HEK293 (cell line): ENCODE measurements around the gene GMDS.

Source experiments
- CTCF ChIA-PET: fragments of 350-600 bp; formaldehyde crosslinking; extraction: SDS; loops from one replicate; lab custom pipeline; 2021; ENCODE audit warnings: antibody characterized with exemption; lab: Yijun Ruan, JAX
- POLR2A ChIA-PET: fragments of 300-600 bp; formaldehyde crosslinking; extraction: SDS; loops from one replicate; lab custom pipeline; 2020; ENCODE audit warnings: antibody characterized with exemption, inconsistent platforms; lab: Yijun Ruan, JAX
- H3K27ac ChIP-seq: fragments of 200-500 bp; sonication (Bioruptor generic); 2 replicates; pipeline ENCODE4 v1.5.1; 2014; ENCODE audit warnings: low read depth, low read length, control low read depth, inconsistent platforms; ENCODE audit errors: extremely low read depth
- H3K36me3 ChIP-seq, 2 experiments: fragments of 200-500 bp in 1 of 2; sonication (Bioruptor generic) in 1 of 2; 1 replicate in 1 of 2; 2 replicates in 1 of 2; pipeline ENCODE4 v1.5.1; 2014 to 2017; ENCODE audit warnings: inconsistent platforms in 2 of 2, low read length in 2 of 2; ENCODE audit not compliant: control insufficient read depth in 2 of 2, insufficient read depth in 1 of 2
- H3K4me1 ChIP-seq: fragments of 200-500 bp; sonication (Bioruptor generic); 2 replicates; pipeline ENCODE4 v1.5.1; 2014; ENCODE audit warnings: mild to moderate bottlenecking, low read length, inconsistent platforms; ENCODE audit not compliant: control insufficient read depth, insufficient read depth
- H3K4me3 ChIP-seq: 2 replicates; pipeline ENCODE4 v1.5.1; 2011; ENCODE audit warnings: low read depth, mild to moderate bottlenecking, control low read depth, low read length, moderate library complexity
- H3K9me3 ChIP-seq: fragments of 200-500 bp; sonication (Bioruptor generic); 2 replicates; pipeline ENCODE4 v1.5.1; 2014; ENCODE audit warnings: low read depth, low read length, inconsistent platforms; ENCODE audit not compliant: control insufficient read depth, insufficient read depth
- BCL11A ChIP-seq: fragments of 450-650 bp; formaldehyde crosslinking; IDR thresholded peaks from 2 replicates; pipeline ENCODE4 v1.5.1; 2016; ENCODE audit warnings: low read depth, missing biosample characterization, missing genetic modification characterization
- BCL11B ChIP-seq: fragments of 450-650 bp; formaldehyde crosslinking; IDR thresholded peaks from 2 replicates; pipeline ENCODE4 v1.5.1; 2016; ENCODE audit warnings: low read depth, missing biosample characterization, missing genetic modification characterization
- MEIS1 ChIP-seq: sonication (generic); formaldehyde crosslinking; IDR thresholded peaks from 2 replicates; pipeline ENCODE4 v1.8.1; 2022; ENCODE audit warnings: missing genetic modification reagents, mild to moderate bottlenecking, borderline replicate concordance
- MZF1 ChIP-seq: fragments of 450-650 bp; formaldehyde crosslinking; IDR thresholded peaks from 2 replicates; pipeline ENCODE4 v1.5.1; 2017; ENCODE audit warnings: missing biosample characterization, missing genetic modification characterization, borderline replicate concordance
- PRDM2 ChIP-seq: fragments of 450-650 bp; formaldehyde crosslinking; IDR thresholded peaks from 2 replicates; pipeline ENCODE4 v1.5.1; 2016; ENCODE audit warnings: missing biosample characterization, missing genetic modification characterization, borderline replicate concordance
- SETDB1 ChIP-seq: IDR thresholded peaks from one replicate; pipeline ENCODE4 v1.6.1; 2017; ENCODE audit warnings: mild to moderate bottlenecking, low read length, moderate library complexity, mixed read lengths; ENCODE audit not compliant: insufficient read length
- ZBTB11 ChIP-seq: fragments of 450-650 bp; formaldehyde crosslinking; conservative IDR thresholded peaks from 2 replicates; pipeline ENCODE4 v1.5.1; 2016; ENCODE audit warnings: low read depth, missing biosample characterization, missing genetic modification characterization
- ZFHX2 ChIP-seq: fragments of 450-650 bp; formaldehyde crosslinking; conservative IDR thresholded peaks from 2 replicates; pipeline ENCODE4 v1.5.1; 2016; ENCODE audit warnings: missing biosample characterization, missing genetic modification characterization
- ZNF121 ChIP-seq: fragments of 450-650 bp; formaldehyde crosslinking; IDR thresholded peaks from 2 replicates; pipeline ENCODE4 v1.5.1; 2016; ENCODE audit warnings: missing biosample characterization, missing genetic modification characterization
- ZNF157 ChIP-seq: fragments of 450-650 bp; formaldehyde crosslinking; IDR thresholded peaks from 2 replicates; pipeline ENCODE4 v1.5.1; 2016; ENCODE audit warnings: missing biosample characterization, missing genetic modification characterization
- ZNF202 ChIP-seq: fragments of 450-650 bp; formaldehyde crosslinking; IDR thresholded peaks from 2 replicates; pipeline ENCODE4 v1.5.1; 2016; ENCODE audit warnings: missing biosample characterization, missing genetic modification characterization, borderline replicate concordance
- ZNF239 ChIP-seq: fragments of 450-650 bp; formaldehyde crosslinking; IDR thresholded peaks from 2 replicates; pipeline ENCODE4 v1.5.1; 2016; ENCODE audit warnings: missing biosample characterization, missing genetic modification characterization
- ZNF350 ChIP-seq: fragments of 450-650 bp; formaldehyde crosslinking; IDR thresholded peaks from 2 replicates; pipeline ENCODE4 v1.5.0; 2017; ENCODE audit warnings: missing biosample characterization, mild to moderate bottlenecking, missing genetic modification characterization
- ZNF621 ChIP-seq: fragments of 450-650 bp; formaldehyde crosslinking; IDR thresholded peaks from 2 replicates; pipeline ENCODE4 v1.5.1; 2017; ENCODE audit warnings: missing biosample characterization, missing genetic modification characterization
- ZNF837 ChIP-seq: fragments of 450-650 bp; formaldehyde crosslinking; IDR thresholded peaks from 2 replicates; pipeline ENCODE4 v1.5.1; 2016; ENCODE audit warnings: missing biosample characterization, missing genetic modification characterization
- ZSCAN5A ChIP-seq: fragments of 450-650 bp; formaldehyde crosslinking; IDR thresholded peaks from 2 replicates; pipeline ENCODE4 v1.5.1; 2016; ENCODE audit warnings: missing biosample characterization, missing genetic modification characterization

Gene GMDS

GRCh38 chr6:1995636-1996035, 249.8 kb downstream of the GMDS start (continued):
- TF ChIP-seq ZBTB11 (tag by site-specific recombination), result no peak
- no peak for TF ChIP-seq ZNF202 (tag by site-specific recombination)
- no peak for TF ChIP-seq MEIS1

GRCh38 chr6:1993042-1993441, 252.4 kb downstream of the GMDS start:
- Histone ChIP-seq H3K27ac (no peak overlapping the region), H3K4me3 (no peak overlapping the region), H3K36me3 (no peaks in the 10 kb centered on the region), H3K4me1 (0 out of 2 replicates have a peak, but pooled peaks cover under 1% of the 10 kb centered on the region), H3K9me3 (no peaks in the 10 kb centered on the region)
- ChIA-PET CTCF (interaction anchor here (0.7 kb wide), 1 partner anchor 16 kb away, joined by 4 read pairs; no protein-coding TSS in a partner anchor), POLR2A (interaction anchor here (1.2 kb wide), 1 partner anchor 12 kb away, joined by 3 read pairs; no protein-coding TSS in a partner anchor)
- TF ChIP-seq PRDM2 (no peak), ZNF350 (no peak), ZNF121 (tag by site-specific recombination) (no peak), ZSCAN5A (tag by site-specific recombination) (no peak), ZNF621 (tag by site-specific recombination) (no peak), ZNF157 (tag by site-specific recombination) (no peak), BCL11A (tag by site-specific recombination) (no peak), MZF1 (tag by site-specific recombination) (no peak), ZFHX2 (no peak), SETDB1 (no peak), BCL11B (tag by site-specific recombination) (no peak), ZNF239 (tag by site-specific recombination) (no peak), ZNF837 (no peak)
